Liver (tissue), 9 donors: Measurements from ENCODE around the gene EML2. TPM values are rescaled to one million over a fixed set of nuclear protein-coding genes. Genes with fewer than 3 reads are reported as not detected.
A peak's percentile ranks its signal among the peaks of the same experiment; 100 is the strongest.
"Not testable (repeated sequence)": the region's sequence is repeated elsewhere in the genome, so short reads cannot be mapped to it uniquely, and the experiment has no call there.

Experiments
- DNase-seq: peaks from one replicate; pipeline ENCODE4 v3.0.0-alpha.2; 2017; ENCODE audit warnings: low spot score
- H3K27ac ChIP-seq, 2 donors: one replicate each; pipeline ENCODE4 v1.7.0; 2013; ENCODE audit warnings: inconsistent platforms in 2 of 2, low read length in 2 of 2, control low read depth in 1 of 2, low read depth in 1 of 2, mild to moderate bottlenecking in 1 of 2
- H3K27me3 ChIP-seq, 4 donors: one replicate each; pipeline versions ENCODE4 v1.6.1 to v1.7.0; 2013; ENCODE audit warnings: low read length in 3 of 4, inconsistent platforms in 1 of 4, mild to moderate bottlenecking in 1 of 4, moderate library complexity in 1 of 4; ENCODE audit not compliant: control insufficient read depth in 4 of 4, insufficient read depth in 4 of 4
- H3K36me3 ChIP-seq, 4 donors: one replicate each; pipeline versions ENCODE4 v1.6.1 to v1.7.0; 2013; ENCODE audit warnings: low read length in 3 of 4, mild to moderate bottlenecking in 3 of 4, low read depth in 1 of 4, moderate library complexity in 1 of 4; ENCODE audit not compliant: control insufficient read depth in 4 of 4, insufficient read depth in 3 of 4
- H3K4me1 ChIP-seq, 4 donors: one replicate each; pipeline versions ENCODE4 v1.6.1 to v1.7.0; 2013; ENCODE audit warnings: low read length in 3 of 4, mild to moderate bottlenecking in 3 of 4, moderate library complexity in 1 of 4; ENCODE audit not compliant: control insufficient read depth in 4 of 4, insufficient read depth in 4 of 4
- H3K4me3 ChIP-seq, 3 donors: one replicate each; pipeline versions ENCODE4 v1.6.1 to v1.7.0; 2013; ENCODE audit warnings: low read length in 3 of 3, control low read depth in 1 of 3, low read depth in 1 of 3, mild to moderate bottlenecking in 1 of 3
- H3K9ac ChIP-seq, 2 donors: one replicate each; pipeline ENCODE4 v1.7.0; 2013; ENCODE audit warnings: low read length in 2 of 2, mild to moderate bottlenecking in 2 of 2, moderate library complexity in 2 of 2, control low read depth in 1 of 2, low read depth in 1 of 2
- H3K9me3 ChIP-seq, 4 donors: one replicate each; pipeline versions ENCODE4 v1.6.1 to v1.7.0; 2013; ENCODE audit warnings: low read length in 3 of 4; ENCODE audit not compliant: control insufficient read depth in 4 of 4
- EGR1 ChIP-seq, 2 donors: IDR thresholded peaks; 2 replicates each; pipeline ENCODE4 v1.6.1; 2016 to 2018; ENCODE audit warnings: antibody characterized with exemption in 2 of 2, low read depth in 2 of 2
- HNF4G ChIP-seq: IDR thresholded peaks from 2 replicates; pipeline ENCODE4 v1.6.1; 2016; ENCODE audit warnings: antibody characterized with exemption
- JUND ChIP-seq, 2 donors: IDR thresholded peaks; 2 replicates each; pipeline ENCODE4 v1.6.1; 2016; ENCODE audit warnings: antibody characterized with exemption in 2 of 2
- MAX ChIP-seq: IDR thresholded peaks from 2 replicates; pipeline ENCODE4 v1.6.1; 2016; ENCODE audit warnings: antibody characterized with exemption
- REST ChIP-seq: IDR thresholded peaks from 2 replicates; pipeline ENCODE4 v1.6.1; 2016; ENCODE audit warnings: antibody characterized with exemption, mild to moderate bottlenecking
- SP1 ChIP-seq: IDR thresholded peaks from 2 replicates; pipeline ENCODE4 v1.6.1; 2018; ENCODE audit warnings: antibody characterized with exemption, mild to moderate bottlenecking
- TAF1 ChIP-seq: conservative IDR thresholded peaks from 2 replicates; pipeline ENCODE4 v1.6.1; 2016; ENCODE audit warnings: antibody characterized with exemption, mild to moderate bottlenecking
- YY1 ChIP-seq: IDR thresholded peaks from 2 replicates; pipeline ENCODE4 v1.6.1; 2016; ENCODE audit warnings: antibody characterized with exemption, mild to moderate bottlenecking
- WGBS: extraction: QIAGEN DNeasy Blood & Tissue Kit; methylation state at CpG from one replicate; pipeline ENCODE4 v1.1.7; 2013; 5-methylcytosine and 5-hydroxymethylcytosine counted together
- polyA plus RNA-seq, 2 donors: library from polyadenylated mRNA; stranded (reverse) in 1 of 2; unstranded in 1 of 2; fragments of 200-250 nt in 1 of 2; fragments of >200 nt in 1 of 2; fragmentation: Nextera tagmentation in 1 of 2; extraction: Ambion mirVana in 1 of 2; gene quantifications; one replicate each; pipeline versions ENCODE4 v1.2.1 to v1.2.3, GENCODE V29; 2013 to 2015
- total RNA-seq, 2 donors: library from RNA; depleted of rRNA; stranded (reverse); fragments of >200 nt; gene quantifications; one replicate each; pipeline ENCODE4 v1.2.3, GENCODE V29; 2014
- donor health status: healthy.
- donor health status: healthy.
- donor health status: healthy.
- donor health status: healthy.
- donor health status: healthy.

Gene EML2
- total and polyA plus RNA-seq, 4 donors = 1.1 to 10.4 (median 9.0) TPM

GRCh38 chr19:45615795-45616703 is 23.1 kb downstream of the EML2 start:
- peaks cover 6 to 24% (median 10%) of the 10 kb centered on the region in 4 donors for H3K36me3 ChIP-seq
- H3K27ac ChIP-seq = no peak overlapping the region
- no peaks in the 10 kb centered on the region for H3K4me1 ChIP-seq
- H3K4me3 ChIP-seq = no peak overlapping the region
- H3K9me3 ChIP-seq = no peaks in the 10 kb centered on the region
- 57% methylated on average over 37 of the region's 37 CpGs for WGBS
- peak; percentile 85 for DNase-seq
- TF ChIP-seq SP1 (peak; percentile 26), HNF4G (no peak)
- no peaks in the 10 kb centered on the region for H3K27me3 ChIP-seq
- H3K9ac ChIP-seq = no peak overlapping the region

- not testable (repeated sequence) for H3K27me3 ChIP-seq, H3K4me3 ChIP-seq, H3K27ac ChIP-seq, H3K4me1 ChIP-seq, H3K9ac ChIP-seq, DNase-seq, H3K9me3 ChIP-seq
- WGBS = 95% methylated on average over 9 of the region's 9 CpGs
- H3K36me3 ChIP-seq = peaks cover 5 to 21% (median 10%) of the 10 kb centered on the region in 4 donors
Observed at GRCh38 chr19:45615056-45615455, 24.1 kb downstream of the EML2 start.

- no peak overlapping the region for H3K27ac ChIP-seq
- no peak overlapping the region for H3K9ac ChIP-seq
- no peak for DNase-seq
- TF ChIP-seq YY1 (no peak), EGR1 (IDR thresholded peaks at IDR 0.05; ENCODE audit: low read depth in 2 of 2) (no peak), REST (no peak), JUND (IDR thresholded peaks at IDR 0.05) (no peak), TAF1 (no peak), MAX (no peak)
- H3K9me3 ChIP-seq = no peaks in the 10 kb centered on the region
- WGBS = 82% methylated on average over 10 of the region's 10 CpGs
- no peaks in the 10 kb centered on the region for H3K27me3 ChIP-seq
- H3K4me3 ChIP-seq = no peak overlapping the region
- H3K36me3 ChIP-seq = peaks cover 4 to 21% (median 9%) of the 10 kb centered on the region in 4 donors
- no peaks in the 10 kb centered on the region for H3K4me1 ChIP-seq
Observed at GRCh38 chr19:45613926-45614725, 25.1 kb downstream of the EML2 start.
